HL-60/S4 (cell line): ENCODE data around the gene SBK3.
"Not testable (repeated sequence)": the region's sequence is repeated elsewhere in the genome, so short reads cannot be mapped to it uniquely, and the experiment has no call there.

Source experiments
- in situ Hi-C: fragments of 300-500 bp; cut with MboI; formaldehyde crosslinking; loops from 2 replicates; pipeline ENCODE4 v1.14.3; 2022; ENCODE audit warnings: low sequenced_read_pairs

The SBK3 gene

DNA sequence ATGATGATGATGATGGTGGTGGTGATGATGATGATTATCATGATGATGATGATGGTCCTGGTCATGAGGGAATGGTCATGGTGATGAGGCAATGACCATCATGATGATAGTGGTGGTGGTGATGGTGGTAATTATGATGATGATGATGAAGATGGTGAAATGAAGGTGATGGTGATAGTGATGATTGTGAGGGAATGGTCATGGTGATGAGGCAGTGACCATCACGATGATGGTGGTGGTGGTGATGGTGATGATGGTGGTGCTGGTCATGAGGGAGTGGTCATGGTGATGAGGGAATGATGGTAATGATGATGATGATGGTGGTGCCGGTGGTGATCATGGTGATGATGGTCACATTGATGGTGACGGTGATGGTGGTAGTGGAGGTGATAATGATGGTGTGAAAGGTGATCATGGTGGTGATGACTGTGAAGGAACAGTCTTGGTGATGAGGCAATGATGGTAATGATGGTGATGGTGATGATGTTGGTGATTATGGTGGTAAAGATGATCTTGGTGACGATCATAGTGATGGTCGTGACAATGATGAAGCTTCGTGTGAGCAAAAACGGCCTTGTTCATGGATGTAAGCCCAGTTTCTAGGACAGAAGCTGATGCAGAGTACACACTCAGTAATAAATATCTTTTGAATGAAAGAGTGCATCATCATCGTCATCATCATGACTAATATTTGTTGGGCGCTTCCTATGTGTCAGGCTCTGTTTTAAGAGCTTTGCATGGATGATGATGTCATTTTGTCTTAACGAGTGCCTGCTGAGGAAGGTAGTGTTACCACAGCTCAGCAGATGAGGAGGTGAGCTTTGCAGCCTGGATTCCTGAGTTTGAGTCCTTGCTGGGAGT is 25.7 kb downstream of the SBK3 start:
- in situ Hi-C loops: loop anchor here (5.0 kb wide), 1 partner anchor 108 kb away; no protein-coding TSS in a partner anchor

DNA sequence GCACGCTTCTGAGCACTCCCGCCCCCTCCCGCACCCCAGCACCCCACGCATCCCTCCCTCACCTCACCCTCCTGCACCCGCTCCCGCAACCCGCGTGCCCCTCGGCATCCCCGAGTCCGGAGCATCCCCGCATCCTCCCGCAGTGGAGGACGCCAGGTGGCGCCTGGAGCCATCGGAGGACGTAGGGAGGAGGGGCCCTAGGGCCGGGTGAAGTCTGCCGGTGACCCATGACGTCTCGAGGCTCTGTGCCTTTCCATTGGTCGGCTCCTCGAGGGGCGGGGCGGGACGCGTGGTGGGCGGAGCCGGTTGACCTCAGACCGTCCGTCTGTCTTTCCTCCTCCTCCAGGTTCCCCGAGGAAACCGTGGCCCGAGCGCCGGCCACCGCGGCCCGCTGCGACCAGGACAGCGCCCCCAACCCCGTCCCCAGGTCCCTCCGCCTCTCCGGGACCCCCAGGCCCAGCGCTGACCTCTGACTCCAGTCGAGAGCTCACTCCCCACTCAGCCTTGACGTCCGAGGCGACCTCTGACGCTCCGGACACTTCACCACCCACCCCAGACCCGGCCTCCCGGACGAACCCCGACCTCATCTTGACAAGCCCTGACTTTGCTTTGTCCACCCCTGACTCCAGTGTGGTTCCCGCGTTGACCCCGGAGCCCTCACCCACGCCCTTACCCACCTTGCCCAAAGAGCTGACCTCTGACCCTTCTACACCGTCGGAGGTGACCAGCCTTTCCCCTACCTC is 28.3 kb downstream of the SBK3 start:
- in situ Hi-C loops: loop anchor here (5.0 kb wide), 1 partner anchor 110 kb away; no protein-coding TSS in a partner anchor

DNA sequence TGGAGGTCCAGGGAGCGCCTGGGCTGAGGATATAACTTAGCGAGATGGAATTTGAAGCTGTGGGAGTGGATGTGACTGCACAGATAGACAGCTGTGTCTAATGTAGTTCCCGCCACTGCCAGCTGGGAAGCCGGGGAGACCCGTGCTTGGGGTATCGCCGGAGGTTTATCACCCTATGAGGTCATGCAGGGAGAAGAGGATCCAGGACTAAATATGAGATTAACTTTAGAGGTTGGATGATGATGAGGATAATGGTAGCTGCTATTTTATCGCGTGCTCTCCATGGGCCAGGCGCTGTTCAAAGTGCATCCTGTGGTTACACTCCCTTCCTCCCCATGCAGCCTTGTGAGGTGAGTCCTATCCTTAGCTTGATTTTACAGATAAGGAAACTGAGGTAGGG is 37.2 kb downstream of the SBK3 start:
- in situ Hi-C loops: loop anchor here (10.0 kb wide), 1 partner anchor 373 kb away; no protein-coding TSS in a partner anchor

DNA sequence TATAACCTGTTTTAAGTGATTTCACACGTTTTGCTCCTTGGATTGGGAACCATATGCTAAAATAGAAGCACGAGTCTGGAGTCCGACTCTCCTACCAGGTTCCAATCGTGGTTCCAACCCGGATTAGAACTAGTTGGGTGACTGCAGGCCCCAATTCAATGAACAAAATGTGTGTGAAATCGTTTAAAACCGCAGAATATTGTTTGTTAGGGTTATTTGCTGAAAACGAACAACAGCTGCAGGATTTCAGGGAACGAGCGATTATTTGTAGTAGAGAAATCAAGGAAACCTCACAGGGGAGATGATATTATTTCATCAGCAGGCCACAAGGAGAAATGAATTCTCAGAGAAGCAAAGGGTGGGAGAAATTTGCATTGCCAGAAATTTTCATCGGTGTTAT is 40.4 kb downstream of the SBK3 start:
- in situ Hi-C loops: loop anchor here (10.0 kb wide), 1 partner anchor 370 kb away; no protein-coding TSS in a partner anchor

DNA sequence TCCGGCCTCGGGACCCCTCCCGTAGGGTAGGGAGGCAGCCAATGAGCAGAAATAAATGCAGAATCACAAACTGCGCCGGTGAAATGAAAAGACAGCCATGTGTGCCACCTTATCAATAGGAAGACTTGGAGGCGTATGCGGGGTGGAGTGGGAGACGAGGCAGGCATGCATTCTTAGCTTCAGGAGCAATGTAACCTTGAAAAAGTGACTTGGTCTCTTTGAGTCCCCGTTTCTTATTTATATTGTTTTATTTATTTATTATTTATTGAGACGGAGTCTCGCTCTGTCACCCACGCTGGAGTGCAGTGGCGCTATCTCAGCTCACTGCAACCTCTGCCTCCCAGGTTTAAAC is 41.1 kb downstream of the SBK3 start:
- in situ Hi-C loops: loop anchor here (10.0 kb wide), 1 partner anchor 369 kb away; no protein-coding TSS in a partner anchor

DNA sequence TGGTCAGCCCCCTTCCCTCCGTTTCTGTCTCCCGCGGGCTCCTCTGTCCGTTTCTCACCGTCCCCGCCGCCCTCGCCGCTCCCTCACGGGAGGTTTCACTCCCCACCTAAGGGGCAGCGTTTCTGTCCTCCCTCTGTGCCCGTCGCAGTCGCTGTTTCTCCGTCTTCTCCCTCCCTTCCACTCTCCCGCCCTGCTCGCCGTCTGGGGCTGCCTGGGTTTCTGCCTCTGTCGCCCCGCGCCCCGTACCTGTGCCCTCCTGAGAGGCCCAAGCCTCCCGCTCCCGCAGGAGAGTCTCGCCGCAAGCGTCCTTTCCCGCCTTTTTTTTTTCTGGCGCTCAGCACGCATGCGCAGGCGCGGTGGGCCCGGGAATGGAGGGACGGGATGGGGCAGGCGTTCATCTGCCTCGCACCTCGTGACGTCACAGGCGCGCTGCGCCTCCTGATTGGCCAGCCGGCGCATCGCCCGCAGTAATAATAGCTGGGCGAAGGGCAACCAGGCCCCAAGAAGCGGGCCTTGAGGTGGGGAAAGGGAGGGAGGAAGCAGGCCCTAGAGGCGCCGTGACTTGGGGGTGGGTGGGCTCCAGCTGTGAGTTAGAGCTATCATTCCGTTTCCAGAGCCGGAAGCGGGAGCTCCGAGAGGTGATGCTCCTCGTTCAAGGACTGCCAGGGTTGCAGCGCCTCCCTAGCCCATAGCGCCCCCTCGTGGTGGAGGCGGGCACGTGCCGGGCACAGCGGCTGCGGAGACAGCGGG is 41.7 kb downstream of the SBK3 start:
- in situ Hi-C loops: loop anchor here (10.0 kb wide), 1 partner anchor 369 kb away; no protein-coding TSS in a partner anchor

DNA sequence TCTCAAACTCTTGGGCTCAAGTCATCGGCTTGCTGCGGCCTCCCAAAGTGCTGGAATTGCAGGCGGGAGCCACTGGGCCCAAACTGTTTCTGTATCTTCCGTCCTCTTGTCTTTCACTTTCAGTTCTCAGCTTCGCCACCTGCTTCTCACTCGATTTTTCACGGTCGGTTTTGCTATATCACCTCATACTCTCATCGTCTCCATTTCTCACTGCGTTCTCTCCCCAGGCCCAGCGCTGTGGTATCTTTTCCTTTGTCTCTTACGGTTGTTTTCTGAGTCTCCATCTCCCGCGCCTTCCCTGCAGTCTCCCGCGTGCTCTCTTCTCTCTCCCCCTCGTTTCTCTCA is 42.2 kb downstream of the SBK3 start:
- in situ Hi-C loops: loop anchor here (10.0 kb wide), 1 partner anchor 368 kb away; no protein-coding TSS in a partner anchor

DNA sequence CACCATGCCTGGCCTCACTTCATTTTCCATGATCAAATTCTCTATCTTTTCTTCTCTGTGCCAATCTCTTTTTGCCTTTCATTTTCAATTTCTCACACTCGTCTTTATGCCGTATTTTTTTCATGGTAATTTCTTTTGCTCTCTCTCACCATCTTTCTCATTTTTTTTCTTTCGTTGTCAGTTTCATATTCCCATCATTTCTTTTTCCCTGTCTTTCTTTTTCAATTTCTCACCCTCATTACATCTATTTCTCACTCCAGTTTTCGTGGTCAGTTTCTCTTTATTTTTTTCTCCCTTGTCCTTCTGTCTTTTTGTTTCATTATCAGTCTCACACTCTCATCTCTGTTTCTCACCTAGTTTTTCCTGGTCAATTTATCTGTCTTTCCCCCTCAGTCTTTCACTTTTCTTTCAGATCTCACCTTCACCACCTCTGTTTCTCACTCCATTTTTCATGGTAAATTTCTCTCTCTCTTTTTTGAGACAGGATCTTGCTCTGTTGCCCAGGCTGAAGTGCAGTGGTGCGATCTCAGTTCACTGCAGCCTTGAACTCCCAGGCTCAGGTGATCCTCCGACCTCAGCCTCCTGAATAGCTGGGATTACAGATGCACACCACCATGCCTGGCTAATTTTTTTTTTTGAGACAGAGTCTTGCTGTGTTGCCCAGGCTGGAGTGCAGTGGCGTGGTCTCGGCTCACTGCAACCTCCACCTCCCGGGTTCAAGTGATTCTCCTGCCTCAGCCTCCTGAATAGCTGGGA is 43.0 kb downstream of the SBK3 start:
- in situ Hi-C loops: loop anchor here (10.0 kb wide), 1 partner anchor 368 kb away; no protein-coding TSS in a partner anchor

DNA sequence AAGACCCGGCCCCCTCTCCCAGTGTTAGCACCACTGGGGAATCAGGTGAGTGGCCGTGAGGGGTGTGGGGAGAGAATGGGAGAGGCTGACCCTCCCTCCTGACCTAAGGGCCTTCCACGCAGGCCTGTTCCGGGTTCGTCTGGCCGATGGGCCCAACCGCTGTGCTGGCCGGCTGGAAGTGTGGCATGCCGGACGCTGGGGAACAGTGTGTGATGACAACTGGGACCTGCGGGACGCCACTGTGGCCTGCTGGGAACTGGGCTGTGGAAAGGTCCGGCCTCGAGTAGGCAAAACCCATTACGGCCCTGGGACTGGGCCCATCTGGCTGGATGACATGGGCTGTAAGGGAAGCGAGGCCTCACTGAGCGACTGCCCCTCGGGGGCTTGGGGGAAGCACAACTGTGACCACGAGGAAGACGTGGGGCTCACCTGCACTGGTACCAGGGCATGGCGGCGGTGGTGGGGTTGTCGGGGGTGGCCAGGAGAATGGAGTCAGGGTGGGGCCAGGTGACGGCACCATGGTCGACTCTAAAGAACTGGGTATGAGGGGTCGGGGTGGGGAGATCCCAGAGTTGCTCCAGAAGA is 44.9 kb downstream of the SBK3 start:
- in situ Hi-C loops: loop anchor here (10.0 kb wide), 1 partner anchor 366 kb away; no protein-coding TSS in a partner anchor

DNA sequence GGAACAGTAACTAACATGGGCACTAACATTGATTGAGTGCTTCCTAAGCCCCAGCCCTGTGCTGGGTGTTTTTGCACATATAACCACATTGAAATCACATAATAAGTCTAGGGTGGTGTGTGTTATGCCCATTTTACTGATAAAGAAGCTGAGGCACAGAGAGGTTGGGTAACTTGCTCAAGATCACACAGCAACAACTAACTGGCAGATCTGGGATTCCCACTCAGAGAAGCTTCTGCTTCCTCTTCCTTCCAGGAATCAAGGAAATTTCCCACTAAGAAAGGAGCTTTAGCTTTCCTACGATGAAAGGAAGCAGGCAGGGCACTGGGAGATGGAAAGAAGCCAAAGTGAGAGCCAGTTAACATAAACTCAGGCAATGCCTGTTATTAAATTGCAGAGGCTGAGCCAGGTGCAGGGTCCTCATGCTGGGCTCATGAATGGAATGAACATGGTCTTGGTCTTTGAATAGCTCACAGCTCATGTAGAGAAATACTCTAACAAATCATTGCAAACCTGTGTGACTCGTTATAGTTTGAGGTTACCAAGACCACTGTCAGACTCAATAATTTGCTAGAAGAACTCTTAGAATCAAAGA is 47.0 kb downstream of the SBK3 start:
- in situ Hi-C loops: no loop called here

DNA sequence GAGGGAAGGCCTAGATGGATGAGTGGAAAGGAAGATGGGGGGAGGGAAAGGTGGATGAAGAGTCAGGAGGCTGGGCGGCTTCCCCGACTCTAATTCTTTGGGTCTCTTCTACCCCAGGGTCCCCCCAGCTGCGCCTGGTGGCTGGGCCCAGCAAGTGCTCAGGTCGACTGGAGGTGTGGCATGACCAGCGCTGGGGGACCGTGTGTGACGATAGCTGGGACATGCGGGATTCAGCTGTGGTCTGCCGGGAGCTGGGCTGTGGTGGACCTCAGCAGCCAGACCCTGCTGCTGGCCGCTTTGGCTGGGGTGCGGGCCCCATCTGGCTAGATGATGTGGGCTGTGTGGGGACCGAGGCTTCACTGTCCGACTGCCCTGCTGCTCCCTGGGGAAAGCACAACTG is 47.6 kb downstream of the SBK3 start:
- in situ Hi-C loops: no loop called here

DNA sequence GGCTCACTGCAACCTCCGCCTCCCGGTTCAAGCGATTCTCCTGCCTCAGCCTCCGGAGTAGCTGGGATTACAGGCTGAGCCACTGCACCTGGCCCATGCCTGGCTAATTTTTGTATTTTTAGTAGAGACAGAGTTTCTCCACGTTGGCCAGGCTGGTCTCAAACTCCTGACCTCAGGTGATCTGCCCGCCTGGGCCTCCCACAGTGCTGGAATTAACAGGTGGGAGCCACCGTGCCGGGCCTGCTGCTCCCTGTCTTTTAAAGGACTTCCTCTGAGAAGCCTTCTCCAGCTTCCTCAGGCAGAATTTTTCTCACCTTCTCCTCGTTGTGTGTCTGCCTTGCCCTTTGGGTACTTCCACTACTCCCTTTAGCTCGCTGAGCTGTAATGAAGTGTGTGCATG is 48.5 kb downstream of the SBK3 start:
- in situ Hi-C loops: not testable (repeated sequence)

DNA sequence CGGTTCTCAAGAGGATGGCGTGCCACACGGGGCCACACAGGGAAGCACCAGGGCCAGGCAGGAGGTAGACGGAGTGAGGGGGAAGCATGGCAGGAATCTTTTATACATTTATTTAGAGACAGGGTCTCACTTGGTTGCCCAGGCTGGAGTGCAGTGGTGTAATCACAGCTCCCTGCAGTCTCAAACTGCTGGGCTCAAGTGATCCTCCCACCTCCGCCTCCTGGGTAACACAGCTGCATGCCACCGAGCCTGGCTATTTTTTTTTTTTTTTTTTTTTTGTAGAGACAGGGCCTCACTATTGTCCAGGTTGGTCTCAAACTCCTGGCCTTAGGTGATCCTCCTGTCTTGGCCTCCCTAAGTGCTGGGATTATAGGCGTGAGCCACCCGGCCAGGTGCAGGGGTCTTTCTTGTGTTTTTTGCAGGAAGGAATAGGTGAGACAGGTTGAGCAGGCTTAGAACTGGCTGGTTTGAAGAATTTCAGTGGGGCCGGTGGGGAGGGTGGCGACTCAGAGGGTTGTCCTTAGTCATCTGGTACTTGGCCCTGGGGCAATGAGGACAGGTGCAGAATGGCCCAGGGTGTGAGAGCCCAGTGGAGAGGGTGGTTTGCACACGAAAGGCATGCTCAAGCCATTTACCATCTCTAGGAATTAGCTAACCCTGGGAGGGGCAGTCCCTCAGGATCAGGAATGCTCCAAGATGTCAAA is 49.5 kb downstream of the SBK3 start:
- in situ Hi-C loops: no loop called here

DNA sequence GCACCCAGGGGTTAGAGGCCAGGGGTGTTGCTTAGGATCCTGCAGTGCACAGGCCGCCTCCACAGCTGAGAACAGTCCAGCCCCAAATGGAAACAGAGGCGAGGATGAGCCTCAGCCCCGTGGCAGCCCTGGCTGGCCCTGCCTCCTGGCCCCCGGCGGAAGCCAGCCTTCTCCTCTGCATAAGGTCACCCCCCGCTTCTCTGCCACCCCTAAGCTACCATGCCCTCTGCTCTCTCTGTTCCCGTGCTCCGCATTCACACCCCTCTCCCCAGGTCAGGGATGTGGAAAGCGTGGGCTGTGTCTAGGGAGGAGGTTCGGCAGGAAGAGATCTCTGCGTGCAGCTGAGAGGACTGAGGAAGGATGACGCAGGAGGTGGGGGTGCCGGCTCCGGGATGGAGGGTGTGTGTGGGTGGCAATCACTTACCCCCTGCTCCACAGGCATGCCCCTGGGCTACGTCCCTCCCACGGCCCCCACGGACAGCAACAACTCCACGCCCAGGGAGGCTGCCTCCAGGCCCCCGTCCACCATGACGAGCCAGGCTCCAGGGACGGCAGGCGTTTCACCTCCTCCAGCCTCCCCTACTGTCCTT is 51.1 kb downstream of the SBK3 start:
- in situ Hi-C loops: no loop called here

DNA sequence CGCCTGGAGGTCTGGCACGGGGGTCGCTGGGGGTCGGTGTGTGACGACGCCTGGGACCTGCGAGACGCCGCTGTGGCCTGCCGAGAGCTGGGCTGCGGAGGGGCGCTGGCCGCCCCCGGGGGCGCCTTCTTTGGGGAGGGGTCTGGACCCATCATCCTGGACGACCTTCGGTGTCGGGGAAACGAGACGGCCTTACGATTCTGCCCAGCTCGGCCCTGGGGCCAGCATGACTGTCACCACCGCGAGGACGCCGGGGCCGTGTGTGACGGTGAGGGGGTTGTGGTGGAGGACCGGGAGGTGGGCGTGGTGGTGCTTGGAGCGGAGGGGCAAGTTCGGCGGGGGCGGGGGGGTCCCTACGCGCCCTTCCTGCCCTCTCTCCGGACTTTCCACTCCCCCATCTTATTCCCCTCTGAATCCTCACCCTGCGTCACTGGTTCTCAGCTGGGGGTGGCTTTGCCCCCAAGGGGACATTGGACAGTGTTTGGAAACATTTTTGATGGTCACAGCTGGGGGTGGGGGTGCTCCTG is 51.6 kb downstream of the SBK3 start:
- in situ Hi-C loops: no loop called here

DNA sequence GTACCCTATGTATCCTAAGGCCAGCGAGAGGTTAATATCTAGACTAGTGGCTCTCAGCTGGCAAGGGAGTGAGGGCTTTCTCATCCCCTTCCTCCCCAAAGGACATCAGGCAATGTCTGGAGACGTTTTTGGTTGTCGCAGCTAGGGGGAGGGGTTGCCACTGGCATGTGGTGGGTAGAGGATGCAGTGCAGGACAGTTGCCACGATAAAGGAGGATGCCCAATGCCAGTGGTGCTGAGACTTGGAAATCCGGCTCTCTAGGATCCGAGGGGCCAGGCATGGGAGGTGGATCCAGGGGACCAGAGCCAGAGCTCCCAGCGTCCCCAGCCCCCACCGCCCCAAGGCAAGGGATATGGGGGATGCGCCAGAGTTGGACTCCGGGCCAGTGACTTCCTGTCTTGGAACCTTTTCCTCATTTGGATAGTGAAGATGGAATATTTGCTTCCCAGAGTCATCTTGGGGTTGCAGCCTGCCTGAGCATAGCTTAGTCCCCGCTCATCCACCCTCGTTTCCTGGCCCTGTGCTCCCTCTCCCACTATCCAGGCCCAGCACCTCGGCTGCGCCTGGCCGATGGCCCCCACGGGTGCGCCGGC is 52.2 kb downstream of the SBK3 start:
- in situ Hi-C loops: no loop called here

DNA sequence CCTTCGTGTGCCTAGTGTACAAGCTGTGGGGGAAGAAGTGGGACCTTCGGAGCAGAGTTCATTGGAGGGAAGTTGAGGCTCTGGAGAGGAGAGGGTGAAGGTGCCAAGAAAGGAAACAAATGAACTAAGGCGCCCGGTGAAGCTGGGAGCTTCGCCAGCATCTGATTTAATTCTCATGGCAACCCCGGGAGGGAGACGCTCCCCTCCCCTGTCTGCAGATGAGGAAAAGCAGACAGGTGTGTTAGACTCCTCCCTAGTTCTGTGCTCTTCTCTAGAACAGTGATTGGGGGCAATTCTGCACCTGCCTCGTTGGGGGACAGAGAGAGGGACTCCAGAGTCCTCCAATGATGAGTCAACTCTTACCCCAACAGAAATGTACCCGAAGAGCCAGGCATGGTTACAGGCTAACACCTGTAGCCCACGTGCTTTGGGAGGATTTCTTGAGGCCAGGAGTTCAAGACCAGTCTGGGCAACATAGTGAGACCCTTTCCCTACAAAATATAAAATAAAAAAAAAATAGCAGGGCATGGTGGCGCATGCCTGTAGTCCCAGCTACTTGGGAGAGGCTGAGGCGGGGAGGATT is 52.9 kb downstream of the SBK3 start:
- in situ Hi-C loops: no loop called here
